ENCODE results near the gene TMEM182. TPM values are rescaled to one million over a fixed set of nuclear protein-coding genes. Genes with fewer than 3 reads are reported as not detected.

TMEM182 gene
- polyA plus RNA-seq, 5 donors, result 8.4 to 12.0 (median 9.4) TPM

GRCh38 chr2:102852867-102853266, 91.0 kb downstream of the TMEM182 start:
- DNase-seq, result no peak

Other genes with a start within 250 kb of the TMEM182 start
- gene SLC9A2, start 142.5 kb upstream of the TMEM182 start, polyA plus RNA-seq (ENCODE audit: insufficient read depth in 1 of 5, insufficient read length in 5 of 5, low replicate concordance in 1 of 5), result under 1 TPM; 0.04 to 0.29 (median 0.18) TPM